H1 (cell line): ENCODE measurements around the gene PIK3R1.
A peak's percentile ranks its signal among the peaks of the same experiment; 100 is the strongest.

Experiments
- CHD1 ChIP-seq: IDR thresholded peaks from 2 replicates; pipeline ENCODE4 v1.6.1; 2012; ENCODE audit warnings: low read depth, low read length, improper control_type of control experiment
- CHD2 ChIP-seq: IDR thresholded peaks from 2 replicates; pipeline ENCODE4 v1.6.1; 2012; ENCODE audit warnings: low read length, improper control_type of control experiment
- CTCF ChIP-seq, 3 experiments: IDR thresholded peaks; 1 replicate in 2 of 3; 2 replicates in 1 of 3; pipeline versions ENCODE4 v1.5.1 to v1.6.1; 2011; ENCODE audit warnings: low read length in 3 of 3, mild to moderate bottlenecking in 3 of 3, inconsistent platforms in 2 of 3, low read depth in 1 of 3, moderate library complexity in 1 of 3; ENCODE audit not compliant: insufficient read depth in 1 of 3; ENCODE audit errors: control extremely low read depth in 1 of 3
- POLR2A ChIP-seq, 2 experiments: IDR thresholded peaks; 1 replicate in 1 of 2; 2 replicates in 1 of 2; pipeline ENCODE4 v1.6.1; 2011; ENCODE audit warnings: low read depth in 2 of 2, low read length in 2 of 2, mild to moderate bottlenecking in 2 of 2; ENCODE audit errors: control extremely low read depth in 1 of 2
- POLR2AphosphoS5 ChIP-seq: IDR thresholded peaks from 2 replicates; pipeline ENCODE4 v1.6.1; 2011; ENCODE audit warnings: low read depth, low read length
- RFX5 ChIP-seq: IDR thresholded peaks from 2 replicates; pipeline ENCODE4 v1.6.1; 2011; ENCODE audit warnings: low read depth, low read length, improper control_type of control experiment, borderline replicate concordance
- SRF ChIP-seq: IDR thresholded peaks from 2 replicates; pipeline ENCODE4 v1.6.1; 2011; ENCODE audit warnings: mild to moderate bottlenecking, low read depth, low read length, moderate library complexity
- TAF1 ChIP-seq: IDR thresholded peaks from 2 replicates; pipeline ENCODE4 v1.6.1; 2011; ENCODE audit warnings: mild to moderate bottlenecking, low read depth, low read length
- ZNF274 ChIP-seq: IDR thresholded peaks from 2 replicates; pipeline ENCODE4 v1.7.0; 2012; ENCODE audit warnings: low read length, borderline replicate concordance; ENCODE audit errors: extremely low read depth
- TF ChIP-seq, protein P1 (sequence below): IDR thresholded peaks from 2 replicates; pipeline ENCODE4 v1.6.1; 2012; ENCODE audit warnings: inconsistent platforms

DNA sequence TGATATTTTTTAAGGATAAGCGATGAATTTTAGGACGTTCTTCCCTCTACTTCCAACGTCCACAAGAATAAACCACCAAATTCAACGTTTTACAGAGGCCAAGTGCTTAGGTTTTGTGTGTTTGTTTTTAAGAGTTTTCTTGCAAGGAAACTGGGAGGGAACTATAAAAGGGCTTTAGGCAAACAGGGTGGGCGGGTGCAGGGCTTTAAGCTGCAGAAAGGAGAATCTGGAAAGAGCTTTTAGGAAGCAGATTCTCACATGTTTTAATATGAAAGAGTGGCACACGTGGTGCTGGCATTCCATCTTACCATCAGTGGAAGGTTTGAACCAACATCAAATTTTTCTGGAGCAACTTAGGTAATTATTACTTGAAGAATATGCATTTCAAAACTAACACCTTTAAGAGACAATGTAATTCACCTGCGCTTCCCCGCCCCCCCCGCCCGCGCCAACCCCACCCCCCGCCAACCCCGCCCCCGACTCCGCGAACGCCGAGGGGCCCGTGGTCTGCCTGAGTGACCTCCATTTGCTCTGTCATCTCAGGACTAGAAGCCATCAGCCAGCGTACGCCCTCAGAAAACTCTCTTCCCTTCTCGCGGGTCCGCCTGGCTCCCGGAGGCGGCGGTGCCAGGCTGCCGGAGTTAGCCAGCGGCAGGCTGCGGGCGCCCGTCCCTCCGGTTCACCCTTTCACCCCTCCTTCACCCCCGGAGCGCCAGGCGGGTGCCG lies 911 bp upstream of the PIK3R1 start:
- TF ChIP-seq CTCF (IDR thresholded peaks at IDR 0.05; ENCODE audit: control extremely low read depth in 1 of 3, insufficient read depth in 1 of 3, low read depth in 1 of 3, low read length in 3 of 3) (peak in 1 of 3 experiments; percentile 3; a peak in 1 of 4 replicates), CHD1 (no peak), ZNF274 (no peak), CHD2 (no peak), SRF (no peak), POLR2AphosphoS5 (no peak), POLR2A (IDR thresholded peaks at IDR 0.05; ENCODE audit: control extremely low read depth in 1 of 2, low read depth in 2 of 2, low read length in 2 of 2) (no peak), RFX5 (no peak), TAF1 (no peak)
- TF ChIP-seq, protein P1, sequence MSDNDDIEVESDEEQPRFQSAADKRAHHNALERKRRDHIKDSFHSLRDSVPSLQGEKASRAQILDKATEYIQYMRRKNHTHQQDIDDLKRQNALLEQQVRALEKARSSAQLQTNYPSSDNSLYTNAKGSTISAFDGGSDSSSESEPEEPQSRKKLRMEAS: peak; percentile 33; the same call in 1 of the 2 replicates
